WTC11 (cell line): ENCODE measurements around the gene DCTN5. TPM values are rescaled to one million over a fixed set of nuclear protein-coding genes. Genes with fewer than 3 reads are reported as not detected.

Source experiments
- ATAC-seq: fragments of 200-7000 bp; cut with Tn5 transposase; 2 replicates; pipeline ENCODE4 v1.10.0; 2021; ENCODE audit warnings: mild to moderate bottlenecking, moderate library complexity
- CTCF ChIA-PET: fragments of 300-600 bp; sonication (Branson Sonifier 250); formaldehyde crosslinking; loops from one replicate; lab custom pipeline; 2021; ENCODE audit warnings: antibody characterized with exemption; lab: Charles Lee
- POLR2A ChIA-PET: fragments of 350-600 bp; sonication (Branson Sonifier 250); formaldehyde crosslinking; loops from one replicate; lab custom pipeline; 2021; ENCODE audit warnings: antibody characterized with exemption; lab: Charles Lee
- DNase-seq: peaks from one replicate; pipeline ENCODE4 v3.0.0; 2021; ENCODE audit warnings: low spot score
- H3K27ac Mint-ChIP-seq: 2 replicates; pipeline ENCODE4 v1.8.0; 2021; ENCODE audit warnings: mixed read lengths
- H3K27me3 Mint-ChIP-seq: 2 replicates; pipeline ENCODE4 v1.8.0; 2021; ENCODE audit warnings: low read depth, mild to moderate bottlenecking, moderate library complexity, mixed read lengths
- H3K36me3 Mint-ChIP-seq: 2 replicates; pipeline ENCODE4 v1.8.0; 2021; ENCODE audit warnings: mixed read lengths
- H3K4me1 Mint-ChIP-seq: 2 replicates; pipeline ENCODE4 v1.8.0; 2022; ENCODE audit warnings: mixed read lengths
- H3K4me3 Mint-ChIP-seq: 2 replicates; pipeline ENCODE4 v1.8.0; 2021; ENCODE audit warnings: mild to moderate bottlenecking, moderate library complexity, mixed read lengths
- H3K9me3 Mint-ChIP-seq: 2 replicates; pipeline ENCODE4 v1.8.0; 2021; ENCODE audit warnings: mixed read lengths
- CDX4 ChIP-seq: fragments of 250-450 bp; sonication (Bioruptor Pico); IDR thresholded peaks from 2 replicates; pipeline ENCODE4 v1.9.0; 2021; ENCODE audit warnings: moderate library complexity, mild to moderate bottlenecking, inconsistent platforms, borderline replicate concordance
- CTCF ChIP-seq: fragments of 200-600 bp; IDR thresholded peaks from 2 replicates; pipeline ENCODE4 v1.8.0; 2022; ENCODE audit warnings: antibody characterized with exemption
- ELF4 ChIP-seq: sonication (generic); formaldehyde crosslinking; IDR thresholded peaks from 2 replicates; pipeline ENCODE4 v1.8.1; 2022; ENCODE audit warnings: low read depth, mild to moderate bottlenecking, moderate library complexity, missing genetic modification reagents
- EMX1 ChIP-seq: fragments of 250-450 bp; sonication (Bioruptor Pico); IDR thresholded peaks from 2 replicates; pipeline ENCODE4 v1.8.0; 2021; ENCODE audit warnings: mild to moderate bottlenecking
- FOXP4 ChIP-seq: sonication (generic); formaldehyde crosslinking; IDR thresholded peaks from 2 replicates; pipeline ENCODE4 v1.8.0; 2022; ENCODE audit warnings: mild to moderate bottlenecking, missing genetic modification reagents
- IRF1 ChIP-seq: sonication (generic); formaldehyde crosslinking; IDR thresholded peaks from 2 replicates; pipeline ENCODE4 v1.8.0; 2023; ENCODE audit warnings: missing genetic modification reagents
- NR3C1 ChIP-seq: sonication (generic); formaldehyde crosslinking; conservative IDR thresholded peaks from 2 replicates; pipeline ENCODE4 v1.8.1; 2023; ENCODE audit warnings: low read depth, mild to moderate bottlenecking, missing genetic modification reagents
- PRDM15 ChIP-seq: sonication (generic); formaldehyde crosslinking; IDR thresholded peaks from 2 replicates; pipeline ENCODE4 v1.8.0; 2022; ENCODE audit warnings: missing genetic modification reagents
- PRRX2 ChIP-seq: fragments of 250-450 bp; sonication (Bioruptor Pico); IDR thresholded peaks from 2 replicates; pipeline ENCODE4 v1.8.0; 2021; ENCODE audit warnings: mild to moderate bottlenecking
- RELA ChIP-seq: sonication (generic); formaldehyde crosslinking; IDR thresholded peaks from 2 replicates; pipeline ENCODE4 v1.8.1; 2022; ENCODE audit warnings: missing genetic modification reagents, mild to moderate bottlenecking, borderline replicate concordance
- SMAD4 ChIP-seq: sonication (generic); formaldehyde crosslinking; IDR thresholded peaks from 2 replicates; pipeline ENCODE4 v1.8.0; 2022; ENCODE audit warnings: mild to moderate bottlenecking, missing genetic modification reagents
- USF1 ChIP-seq: sonication (generic); formaldehyde crosslinking; IDR thresholded peaks from 2 replicates; pipeline ENCODE4 v1.8.0; 2022; ENCODE audit warnings: mild to moderate bottlenecking, missing genetic modification reagents
- ZNF121 ChIP-seq: sonication (generic); formaldehyde crosslinking; IDR thresholded peaks from 2 replicates; pipeline ENCODE4 v1.8.0; 2023; ENCODE audit warnings: missing genetic modification reagents
- ZNF219 ChIP-seq: sonication (generic); formaldehyde crosslinking; IDR thresholded peaks from 2 replicates; pipeline ENCODE4 v1.8.0; 2023; ENCODE audit warnings: missing genetic modification reagents, mild to moderate bottlenecking, borderline replicate concordance
- ZNF232 ChIP-seq: sonication (generic); formaldehyde crosslinking; IDR thresholded peaks from 2 replicates; pipeline ENCODE4 v1.8.0; 2022; ENCODE audit warnings: mild to moderate bottlenecking, missing genetic modification reagents
- ZNF281 ChIP-seq: sonication (generic); formaldehyde crosslinking; IDR thresholded peaks from 2 replicates; pipeline ENCODE4 v1.8.0; 2023; ENCODE audit warnings: mild to moderate bottlenecking, missing genetic modification reagents
- total RNA-seq: library from RNA; stranded (reverse); gene quantifications from 3 replicates; pipeline ENCODE4 v1.2.3, GENCODE V29; 2021

Gene DCTN5
- total RNA-seq, 1 experiment from 2014 or later, result 65.8 TPM

GRCh38 chr16:23682181-23682580 lies 40.9 kb downstream of the DCTN5 start:
- H3K36me3 Mint-ChIP-seq, result peaks cover 66% of the 10 kb centered on the region
- peaks cover 20% of the 10 kb centered on the region for H3K4me1 Mint-ChIP-seq
- ChIA-PET POLR2A (interaction anchor here (1.1 kb wide), 1 partner anchor 45 kb away, joined by 3 read pairs; no protein-coding TSS in a partner anchor), CTCF (no interaction called here)
- H3K9me3 Mint-ChIP-seq, result no peaks in the 10 kb centered on the region
- no peak overlapping the region for H3K4me3 Mint-ChIP-seq
- H3K27me3 Mint-ChIP-seq, result no peaks in the 10 kb centered on the region
- no peak for DNase-seq
- no peak for TF ChIP-seq ELF4 (CRISPR knock-in tag)
- TF ChIP-seq USF1, result no peak
- TF ChIP-seq ZNF281 (CRISPR knock-in tag), result no peak
- no peak for TF ChIP-seq PRDM15
- no peak for TF ChIP-seq RELA (CRISPR knock-in tag)
- TF ChIP-seq FOXP4 (CRISPR knock-in tag), result no peak
- no peak for TF ChIP-seq NR3C1 (CRISPR knock-in tag)
- no peak for TF ChIP-seq IRF1
- no peak for ATAC-seq
- no peak overlapping the region for H3K27ac Mint-ChIP-seq

- ChIA-PET CTCF (no interaction called here), POLR2A (interaction anchor here (0.6 to 1.3 kb wide), 2 partner anchors 11 to 133 kb away, joined by 3 to 4 read pairs; no protein-coding TSS in a partner anchor)
- Mint-ChIP-seq H3K4me3 (no peak overlapping the region), H3K36me3 (peaks cover 79% of the 10 kb centered on the region), H3K27ac (peak overlapping the region; percentile 23; the same call in 1 of the 2 replicates), H3K4me1 (peaks cover 17% of the 10 kb centered on the region), H3K9me3 (no peaks in the 10 kb centered on the region), H3K27me3 (no peaks in the 10 kb centered on the region)
- no peak for DNase-seq
- ATAC-seq, result no peak
- no peak for TF ChIP-seq EMX1 (CRISPR knock-in tag)
- no peak for TF ChIP-seq ZNF219 (CRISPR knock-in tag)
- TF ChIP-seq ZNF232, result no peak
- TF ChIP-seq FOXP4 (CRISPR knock-in tag), result no peak
- TF ChIP-seq ZNF281 (CRISPR knock-in tag), result no peak
- no peak for TF ChIP-seq CTCF
- no peak for TF ChIP-seq PRRX2 (CRISPR knock-in tag)
- no peak for TF ChIP-seq ZNF121 (CRISPR knock-in tag)
- TF ChIP-seq SMAD4 (CRISPR knock-in tag), result no peak
- TF ChIP-seq CDX4, result no peak
Measured at GRCh38 chr16:23683487-23683886, 42.2 kb downstream of the DCTN5 start.
